Heart right ventricle (tissue), 16 donors: ENCODE results near the gene CALCOCO1. TPM values are rescaled to one million over a fixed set of nuclear protein-coding genes. Genes with fewer than 3 reads are reported as not detected.

Experiments used
- ATAC-seq, 8 donors: fragments of 200-7000 bp; cut with Tn5 transposase; one replicate each; pipeline ENCODE4 v1.9.1; 2020; ENCODE audit warnings: mild to moderate bottlenecking in 8 of 8, moderate library complexity in 8 of 8, moderate number of reproducible peaks in 1 of 8
- DNase-seq, 2 donors: peaks; one replicate each; pipeline ENCODE4 v3.0.0-alpha.2; 2020
- H3K27ac ChIP-seq, 10 donors: fragments of 200-600 bp; sonication (generic) in 2 of 10; one replicate each; pipeline versions ENCODE4 v1.5.0 to v1.8.0; 2020 to 2022; ENCODE audit warnings: mild to moderate bottlenecking in 3 of 10
- H3K27me3 ChIP-seq, 7 donors: fragments of 200-600 bp; one replicate each; pipeline ENCODE4 v1.8.0; 2021 to 2022; ENCODE audit warnings: mild to moderate bottlenecking in 2 of 7
- H3K36me3 ChIP-seq, 9 donors: fragments of 200-600 bp; sonication (generic) in 1 of 9; one replicate each; pipeline versions ENCODE4 v1.5.0 to v1.8.0; 2020 to 2022; ENCODE audit warnings: mild to moderate bottlenecking in 2 of 9
- H3K4me1 ChIP-seq, 9 donors: fragments of 200-600 bp; sonication (generic) in 1 of 9; one replicate each; pipeline versions ENCODE4 v1.5.0 to v1.8.0; 2020 to 2022; ENCODE audit warnings: mild to moderate bottlenecking in 4 of 9
- H3K4me3 ChIP-seq, 10 donors: fragments of 200-600 bp; sonication (generic) in 2 of 10; one replicate each; pipeline versions ENCODE4 v1.5.0 to v1.8.0; 2020 to 2022; ENCODE audit warnings: mild to moderate bottlenecking in 7 of 10, moderate library complexity in 2 of 10
- H3K9me3 ChIP-seq, 11 donors: fragments of 200-600 bp in 10 of 11; sonication (generic) in 2 of 11; one replicate each; pipeline versions ENCODE4 v1.5.0 to v1.8.0; 2013 to 2022; ENCODE audit warnings: mild to moderate bottlenecking in 2 of 11, control low read depth in 1 of 11, moderate library complexity in 1 of 11
- WGBS, 2 donors: extraction: QIAGEN DNeasy Blood & Tissue Kit; methylation state at CpG; one replicate each; pipeline ENCODE4 v1.1.7; 2013; ENCODE audit warnings: inconsistent platforms in 1 of 2; 5-methylcytosine and 5-hydroxymethylcytosine counted together
- intact Hi-C, 10 donors: fragments of 100-400 bp; cut with DNase I; formaldehyde crosslinking; loops; one replicate each; pipeline versions ENCODE4 v1.11.1 to v1.14.2; 2022
- polyA plus RNA-seq, 2 donors: library from polyadenylated mRNA; stranded (reverse); fragments of 200-250 nt; gene quantifications; one replicate each; pipeline ENCODE4 v1.2.3, GENCODE V29; 2013
- total RNA-seq, 10 donors: library from RNA; stranded (reverse); fragmentation: NEBNext Ultra II Directional in 3 of 10; extraction: Animal tissue kit (Norgen Biotek cat#: 25700) in 3 of 10; gene quantifications; one replicate each; pipeline versions ENCODE4 v1.2.1 to v1.2.4, GENCODE V29; 2021 to 2023
- TF ChIP-seq, protein P1 (sequence below), 9 donors: fragments of 200-600 bp; sonication (generic) in 2 of 9; IDR thresholded peaks; one replicate each; pipeline versions ENCODE4 v1.5.0 to v1.8.0; 2021 to 2022; ENCODE audit warnings: antibody characterized with exemption in 9 of 9, mild to moderate bottlenecking in 5 of 9, moderate library complexity in 1 of 9
- donor health status: Arrhythmogenic right ventricular cardiomyopathy.
- donor health status: ischemic (EF 13 %, LVEDD 7.1; RV severe dilation, severe dysfunction).
- donor health status: healthy with polysubstance abuse.
- donor health status: DM: no; HTN: yes; CAD: no.
- donor health status: DM: no; HTN: no; CAD: no.
- donor health status: ischemic (EF 25% LVEDD 6.9; RV normal size, moderate dysfunction).
- donor health status: ischemic (EF 25% LVEDD 5.7; RV mildly dilated, moderate dysfunction).
- donor health status: healthy.
- donor health status: DM: yes; HTN: yes; CAD: no.
- donor health status: Ischemic cardiomyopathy.
- donor health status: ischemic (EF 35%, LVEDD 5.7; RV mildly dilated, moderate dysfunction).
- donor health status: nonischemic (EF 11% LVEDD 7.7; RV severe dilation, severe dysfunction).
- donor health status: DM: yes; HTN: yes; CAD: no.
- donor health status: PGD.
- donor health status: ischemic (EF 29% LVEDD 5.4; RV normal size, mild dysfunction).
- donor health status: nonischemic (EF 23%, LVEDD 6.1; RV moderate dilation, normal function).

Gene CALCOCO1
- total and polyA plus RNA-seq, 12 donors: 105 to 264 (median 198) TPM

GRCh38 chr12:53729644-53730043 is 2.4 kb upstream of the CALCOCO1 start:
- no peak overlapping the region for H3K27ac ChIP-seq
- ATAC-seq: no peak
- peaks cover 2 to 33% (median 22%) of the 10 kb centered on the region in 9 donors for H3K4me1 ChIP-seq
- no peaks in the 10 kb centered on the region for H3K9me3 ChIP-seq
- TF ChIP-seq, protein P1, sequence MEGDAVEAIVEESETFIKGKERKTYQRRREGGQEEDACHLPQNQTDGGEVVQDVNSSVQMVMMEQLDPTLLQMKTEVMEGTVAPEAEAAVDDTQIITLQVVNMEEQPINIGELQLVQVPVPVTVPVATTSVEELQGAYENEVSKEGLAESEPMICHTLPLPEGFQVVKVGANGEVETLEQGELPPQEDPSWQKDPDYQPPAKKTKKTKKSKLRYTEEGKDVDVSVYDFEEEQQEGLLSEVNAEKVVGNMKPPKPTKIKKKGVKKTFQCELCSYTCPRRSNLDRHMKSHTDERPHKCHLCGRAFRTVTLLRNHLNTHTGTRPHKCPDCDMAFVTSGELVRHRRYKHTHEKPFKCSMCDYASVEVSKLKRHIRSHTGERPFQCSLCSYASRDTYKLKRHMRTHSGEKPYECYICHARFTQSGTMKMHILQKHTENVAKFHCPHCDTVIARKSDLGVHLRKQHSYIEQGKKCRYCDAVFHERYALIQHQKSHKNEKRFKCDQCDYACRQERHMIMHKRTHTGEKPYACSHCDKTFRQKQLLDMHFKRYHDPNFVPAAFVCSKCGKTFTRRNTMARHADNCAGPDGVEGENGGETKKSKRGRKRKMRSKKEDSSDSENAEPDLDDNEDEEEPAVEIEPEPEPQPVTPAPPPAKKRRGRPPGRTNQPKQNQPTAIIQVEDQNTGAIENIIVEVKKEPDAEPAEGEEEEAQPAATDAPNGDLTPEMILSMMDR (IDR thresholded peaks at IDR 0.05): no peak
- H3K36me3 ChIP-seq: peaks cover 0 to 7% (median 4%) of the 10 kb centered on the region in 9 donors
- peaks cover 0 to 8% (median 0%) of the 10 kb centered on the region in 7 donors for H3K27me3 ChIP-seq
- no peak for DNase-seq
- intact Hi-C loops: no loop called here
- H3K4me3 ChIP-seq: no peak overlapping the region

DNA sequence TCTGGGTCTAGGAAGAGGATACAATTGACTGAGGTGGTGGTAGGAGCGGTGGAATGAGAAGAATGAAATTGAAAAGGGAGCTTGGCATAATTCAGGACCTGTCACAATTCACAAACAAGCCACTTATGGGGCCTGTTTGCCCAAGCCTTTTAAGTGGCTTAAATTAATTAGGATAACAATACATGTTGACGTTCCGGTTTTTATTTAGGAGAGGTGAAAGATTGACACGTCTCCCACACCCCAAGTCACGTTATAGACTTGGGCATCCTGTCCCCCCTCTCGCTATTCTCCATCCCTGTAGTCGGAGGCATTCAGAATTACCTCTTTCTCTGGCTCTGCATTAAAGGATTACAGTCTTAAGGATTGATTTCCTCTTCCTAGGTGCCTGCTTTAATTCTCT is 954 bp upstream of the CALCOCO1 start:
- Histone ChIP-seq H3K9me3 (no peaks in the 10 kb centered on the region), H3K27me3 (no peaks in the 10 kb centered on the region), H3K4me1 (peaks cover 2 to 33% (median 22%) of the 10 kb centered on the region in 9 donors), H3K27ac (peak overlapping the region in 9 of 10 donors; percentile 65 to 91 (median 77)), H3K4me3 (peak overlapping the region in 8 of 10 donors; percentile 67 to 96 (median 85)), H3K36me3 (peaks cover 0 to 22% (median 18%) of the 10 kb centered on the region in 9 donors)
- DNase-seq (no peak), ATAC-seq (no peak)
- intact Hi-C loops: no loop called here
- 55 to 56% methylated on average over 7 of the region's 7 CpGs for WGBS, 2 donors
- TF ChIP-seq, protein P1 (IDR thresholded peaks at IDR 0.05): no peak

- 1% methylated on average over 15 of the region's 15 CpGs for WGBS, 2 donors
- TF ChIP-seq, protein P1 (IDR thresholded peaks at IDR 0.05): no peak
- DNase-seq (peak in 1 of 2 donors; percentile 24), ATAC-seq (peak in 5 of 8 donors; percentile 6 to 38 (median 13))
- peaks cover 0 to 34% (median 26%) of the 10 kb centered on the region in 9 donors for H3K36me3 ChIP-seq
- H3K9me3 ChIP-seq: no peaks in the 10 kb centered on the region
- peak overlapping the region; percentile 34 to 96 (median 78) for H3K4me3 ChIP-seq
- peak overlapping the region; percentile 26 to 91 (median 68) for H3K27ac ChIP-seq
- H3K4me1 ChIP-seq: peaks cover 2 to 28% (median 21%) of the 10 kb centered on the region in 9 donors
- no peaks in the 10 kb centered on the region for H3K27me3 ChIP-seq
- intact Hi-C loops: no loop called here
These were observed 324 bp downstream of the CALCOCO1 start for GRCh38 chr12:53726946-53727309.

- peak overlapping the region; percentile 34 to 96 (median 78) for H3K4me3 ChIP-seq
- H3K27ac ChIP-seq: peak overlapping the region in 4 of 10 donors; percentile 68 to 91 (median 86)
- ATAC-seq: no peak
- H3K27me3 ChIP-seq: no peaks in the 10 kb centered on the region
- peaks cover 0 to 40% (median 32%) of the 10 kb centered on the region in 9 donors for H3K36me3 ChIP-seq
- intact Hi-C loops: no loop called here
- TF ChIP-seq, protein P1 (IDR thresholded peaks at IDR 0.05): no peak
- DNase-seq: no peak
- peaks cover 2 to 27% (median 21%) of the 10 kb centered on the region in 9 donors for H3K4me1 ChIP-seq
- 6 to 11% methylated on average over 2 of the region's 2 CpGs for WGBS, 2 donors
- no peaks in the 10 kb centered on the region for H3K9me3 ChIP-seq
These were observed 911 bp downstream of the CALCOCO1 start for GRCh38 chr12:53726341-53726740.
